GM19397 (cell line): ENCODE measurements around the gene TMEM26.
A peak's percentile ranks its signal among the peaks of the same experiment; 100 is the strongest.
"Not testable (repeated sequence)": the region's sequence is repeated elsewhere in the genome, so short reads cannot be mapped to it uniquely, and the experiment has no call there.

Experiments used
- ATAC-seq: cut with Tn5 transposase; IDR thresholded peaks from one replicate; pipeline ENCODE4 v1.9.1; 2021; ENCODE audit warnings: mild to moderate bottlenecking, moderate library complexity; ENCODE audit not compliant: unreplicated experiment

The TMEM26 gene

DNA sequence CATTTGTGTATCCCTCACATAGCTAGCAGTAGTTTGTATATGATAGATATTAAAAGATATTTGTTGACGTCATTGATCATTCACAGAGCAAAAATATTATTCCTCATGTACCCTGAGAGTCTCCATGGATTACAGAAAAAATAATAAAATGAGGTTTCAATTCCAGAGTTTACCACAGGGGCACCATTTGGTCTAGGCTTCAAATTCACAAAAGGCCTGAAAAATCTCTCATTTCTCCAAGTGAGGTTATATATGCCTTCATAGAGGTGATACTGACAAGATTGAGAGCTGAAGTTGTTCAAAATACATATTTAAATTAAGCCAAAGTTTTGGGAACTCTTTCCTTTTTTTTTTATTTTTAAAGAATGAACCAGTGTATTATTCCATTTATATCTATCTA lies 52.7 kb downstream of the TMEM26 start:
- ATAC-seq, result no peak

DNA sequence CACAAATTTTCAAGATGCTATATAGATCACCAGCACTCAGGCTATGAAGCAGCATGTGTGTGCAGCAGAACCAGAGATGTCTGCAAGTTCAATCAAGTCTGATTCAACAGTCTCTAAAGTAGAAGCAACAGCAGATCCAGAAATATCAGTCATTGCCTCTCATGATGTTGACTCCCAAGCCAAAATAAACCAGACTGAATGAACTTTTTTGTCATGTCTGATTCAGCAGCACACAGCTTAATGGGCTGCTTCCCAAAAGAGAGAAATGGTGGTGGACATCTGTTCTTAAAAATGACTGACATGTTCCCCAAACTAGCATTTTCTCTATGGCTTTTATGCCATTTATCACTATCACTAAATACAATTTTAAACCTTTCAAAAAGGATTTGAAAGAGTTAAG lies 53.8 kb downstream of the TMEM26 start:
- ATAC-seq, result no peak

DNA sequence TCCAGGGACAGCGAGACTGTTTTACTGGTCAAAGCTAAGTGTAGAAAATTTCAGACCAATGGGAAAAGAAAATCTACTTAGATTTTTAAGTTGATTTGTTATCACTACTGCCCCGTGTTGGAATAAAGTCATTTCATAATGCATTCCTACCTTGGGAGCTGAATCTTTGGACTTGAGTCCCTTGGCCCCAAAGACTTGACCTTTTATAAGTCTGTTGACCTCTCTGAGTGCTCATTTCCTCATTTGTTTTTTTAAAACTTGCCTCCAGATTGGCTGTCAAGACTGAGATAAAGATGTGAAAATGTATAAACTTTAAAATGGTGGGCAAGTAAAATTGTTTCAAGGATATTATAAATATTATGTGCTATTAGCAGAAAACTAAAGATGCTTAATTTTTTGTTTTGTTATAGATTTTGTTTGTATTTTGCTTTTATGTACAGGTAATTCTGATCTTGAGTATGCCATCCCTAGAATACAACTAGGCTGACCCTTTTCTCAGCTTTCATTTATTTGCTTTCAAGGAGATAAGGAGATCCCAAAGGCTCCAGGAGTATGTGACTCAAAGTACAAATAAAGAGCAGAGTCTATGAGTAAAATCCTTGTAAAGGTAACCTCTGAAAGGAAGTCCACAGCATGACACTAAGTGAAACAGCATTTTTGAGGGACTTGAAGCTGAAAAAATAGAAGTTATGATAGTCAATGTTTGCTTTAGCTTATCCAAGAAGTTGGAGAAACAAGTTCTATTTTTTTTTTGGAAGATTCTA lies 54.6 kb downstream of the TMEM26 start:
- ATAC-seq, result no peak

DNA sequence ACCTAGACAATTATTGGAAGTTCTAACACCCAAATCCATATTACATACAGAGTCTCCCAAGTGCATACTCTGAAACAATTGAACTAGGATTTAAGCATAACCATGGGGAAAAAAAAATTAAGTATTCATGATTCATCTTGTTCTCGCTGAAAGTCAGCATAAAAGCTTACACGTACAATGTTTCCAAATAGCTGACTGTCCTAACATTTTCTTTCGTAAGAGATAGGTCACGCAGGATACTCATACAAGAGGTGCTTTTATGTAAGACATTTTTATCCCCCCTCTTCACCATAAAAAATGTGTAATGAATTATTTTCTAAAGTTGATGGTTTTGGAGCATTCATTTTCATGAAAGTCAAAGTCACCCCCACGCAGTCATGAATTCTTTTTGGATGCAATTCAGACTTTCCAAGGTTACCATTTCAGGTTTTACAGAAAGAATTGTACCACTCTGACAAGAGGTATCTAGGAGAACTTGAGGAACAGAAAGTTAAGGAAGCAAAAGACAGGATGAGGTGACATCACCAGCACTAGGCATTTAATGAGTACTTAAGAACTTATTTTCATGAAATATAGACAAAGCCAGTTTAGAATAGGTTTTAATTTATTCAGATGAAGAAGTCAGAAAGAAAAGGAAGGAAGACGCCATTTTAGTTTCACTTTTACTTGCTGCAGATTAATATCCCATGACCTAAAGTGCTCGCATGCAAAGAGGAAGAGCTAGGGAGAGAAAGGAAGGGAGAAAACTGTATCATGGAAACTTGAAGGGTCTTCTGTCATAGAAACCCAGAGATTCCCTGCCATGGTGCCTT lies 55.8 kb downstream of the TMEM26 start:
- ATAC-seq, result no peak

DNA sequence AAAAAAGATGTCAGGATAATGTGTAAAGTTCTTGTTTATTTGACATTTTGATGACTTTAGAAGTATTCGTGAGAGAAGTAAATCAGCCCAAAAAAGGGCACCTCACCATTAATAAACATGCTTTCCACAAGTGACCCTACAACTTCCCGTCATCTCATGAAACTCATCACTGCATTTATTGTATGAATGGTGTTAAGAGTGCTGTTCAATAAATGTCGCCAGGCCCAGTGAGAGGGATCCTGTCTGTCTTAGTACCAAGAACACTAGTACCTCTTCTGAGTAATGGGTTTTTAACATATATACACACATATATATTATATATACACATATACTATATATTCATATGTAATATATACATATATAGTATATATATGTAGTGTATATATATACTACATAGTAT lies 61.9 kb downstream of the TMEM26 start:
- ATAC-seq, result peak; percentile 42

DNA sequence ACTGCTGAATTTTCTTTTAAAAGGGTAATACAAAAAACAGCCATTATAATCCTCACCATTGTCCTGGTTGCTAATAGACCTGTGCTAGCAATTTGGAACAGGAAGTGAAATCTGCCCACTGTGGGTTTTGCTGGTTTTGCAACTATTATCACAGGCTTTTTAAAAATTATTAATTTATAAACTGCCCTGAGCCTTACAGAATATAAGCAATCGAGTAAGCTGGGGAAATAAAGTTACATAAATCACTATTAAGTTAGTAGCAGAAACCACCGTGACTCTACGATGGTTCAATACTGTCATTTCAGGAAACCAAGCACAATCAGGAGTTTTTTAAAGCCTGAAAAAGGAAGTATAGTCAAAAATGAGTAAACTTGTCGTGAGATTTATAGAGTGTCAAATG lies 62.3 kb downstream of the TMEM26 start:
- peak; percentile 90 for ATAC-seq

DNA sequence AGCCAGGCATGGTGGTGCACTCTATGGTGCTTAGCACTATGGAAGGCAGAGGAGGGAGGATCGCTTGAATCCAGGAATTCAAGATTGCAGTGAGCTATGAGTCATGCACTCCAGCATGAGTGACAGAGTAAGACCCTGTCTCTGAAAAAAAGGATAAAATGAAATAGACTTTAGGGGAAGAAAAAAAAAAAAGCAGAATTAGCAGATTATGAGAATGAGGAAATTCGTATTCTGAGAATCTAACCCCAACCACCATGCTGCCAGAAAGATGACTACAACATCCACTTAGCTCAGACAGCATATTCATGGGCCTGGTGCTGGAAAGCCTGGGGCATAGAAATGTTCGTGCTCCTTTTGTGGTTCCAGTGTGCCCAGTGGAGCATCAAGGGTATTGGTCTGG lies 63.3 kb downstream of the TMEM26 start:
- ATAC-seq, result no peak

DNA sequence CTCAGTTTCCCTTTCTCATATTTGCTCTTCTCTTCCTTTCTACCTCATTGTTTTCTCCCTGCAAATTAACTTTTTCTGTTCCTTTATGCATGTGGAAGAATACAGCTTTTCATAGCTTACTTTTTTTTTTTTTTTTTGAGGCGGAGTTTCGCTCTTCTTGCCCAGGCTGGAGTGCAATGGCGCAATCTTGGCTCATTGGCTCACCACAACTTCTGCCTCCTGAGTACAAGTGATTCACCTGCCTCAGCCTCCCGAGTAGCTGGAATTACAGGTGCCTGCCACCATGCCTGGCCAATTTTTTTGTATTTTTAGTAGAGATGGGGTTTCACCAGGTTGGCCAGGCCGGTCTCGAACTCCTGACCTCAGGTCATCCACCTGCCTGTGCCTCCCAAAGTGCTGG lies 64.2 kb downstream of the TMEM26 start:
- ATAC-seq, result not testable (repeated sequence)

DNA sequence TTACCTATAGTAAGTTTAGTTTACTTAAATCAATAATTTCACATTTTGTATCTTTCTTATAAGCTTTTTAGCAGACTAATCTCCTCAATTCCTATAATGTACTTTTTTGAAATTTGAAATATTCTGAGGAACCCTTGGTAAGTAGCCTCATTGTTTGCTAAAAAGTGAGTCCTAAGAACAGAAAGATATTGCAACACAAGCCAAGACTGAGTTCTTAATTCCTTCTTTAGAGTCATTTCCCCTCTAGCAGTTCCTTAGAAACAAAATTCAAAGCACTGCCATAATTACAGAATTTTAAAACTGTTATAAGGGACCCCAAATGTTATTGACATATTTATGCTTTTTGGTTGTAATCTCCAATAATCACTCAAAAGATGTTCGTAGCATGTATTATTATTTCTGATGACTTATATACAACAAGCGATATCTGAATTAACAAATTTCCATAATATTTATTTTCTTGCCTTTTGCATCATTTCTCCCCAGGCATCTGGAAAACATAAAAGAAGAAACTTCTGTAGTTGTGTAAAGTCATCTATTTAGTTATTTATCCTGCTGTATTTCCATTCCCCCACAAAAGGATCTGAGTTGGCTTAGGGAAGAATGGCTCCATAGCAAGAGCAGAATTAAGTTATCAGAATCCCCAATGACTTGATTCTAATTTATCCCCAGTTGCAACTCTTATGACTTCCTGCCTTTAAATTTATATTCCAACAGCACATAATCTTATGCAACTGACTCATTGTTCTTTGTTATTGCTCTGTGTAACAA lies 67.8 kb downstream of the TMEM26 start:
- ATAC-seq, result no peak

DNA sequence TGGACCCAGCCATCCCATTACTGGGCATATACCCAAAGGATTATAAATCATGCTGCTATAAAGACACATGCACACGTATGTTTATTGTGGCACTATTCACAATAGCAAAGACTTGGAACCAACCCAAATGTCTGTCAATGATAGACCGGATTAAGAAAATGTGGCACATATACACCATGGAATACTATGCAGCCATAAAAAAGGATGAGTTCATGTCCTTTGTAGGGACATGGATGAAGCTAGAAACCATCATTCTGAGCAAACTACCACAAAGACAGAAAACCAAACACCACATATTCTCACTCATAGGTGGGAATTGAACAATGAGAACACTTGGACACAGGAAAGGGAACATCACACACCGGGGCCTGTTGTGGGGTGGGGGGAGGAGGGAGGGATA lies 72.0 kb downstream of the TMEM26 start:
- not testable (repeated sequence) for ATAC-seq

DNA sequence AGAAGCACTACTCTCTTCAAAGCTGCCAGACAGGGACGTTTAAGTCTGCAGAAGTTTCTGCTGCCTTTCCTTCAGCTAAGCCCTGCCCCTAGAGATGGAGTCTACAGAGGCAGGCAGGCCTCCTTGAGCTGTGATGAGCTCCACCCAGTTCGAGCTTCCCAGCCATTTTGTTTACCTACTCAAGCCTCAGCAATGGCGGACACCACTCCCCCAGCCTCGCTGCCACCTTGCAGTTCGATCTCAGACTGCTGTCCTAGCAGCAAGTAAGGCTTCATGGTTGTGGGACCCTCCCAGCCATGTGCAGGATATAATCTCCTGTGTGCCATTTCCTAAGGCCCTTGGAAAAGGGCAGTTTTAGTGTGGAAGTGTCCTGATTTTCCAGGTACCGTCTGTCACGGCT lies 74.3 kb downstream of the TMEM26 start:
- no peak for ATAC-seq

DNA sequence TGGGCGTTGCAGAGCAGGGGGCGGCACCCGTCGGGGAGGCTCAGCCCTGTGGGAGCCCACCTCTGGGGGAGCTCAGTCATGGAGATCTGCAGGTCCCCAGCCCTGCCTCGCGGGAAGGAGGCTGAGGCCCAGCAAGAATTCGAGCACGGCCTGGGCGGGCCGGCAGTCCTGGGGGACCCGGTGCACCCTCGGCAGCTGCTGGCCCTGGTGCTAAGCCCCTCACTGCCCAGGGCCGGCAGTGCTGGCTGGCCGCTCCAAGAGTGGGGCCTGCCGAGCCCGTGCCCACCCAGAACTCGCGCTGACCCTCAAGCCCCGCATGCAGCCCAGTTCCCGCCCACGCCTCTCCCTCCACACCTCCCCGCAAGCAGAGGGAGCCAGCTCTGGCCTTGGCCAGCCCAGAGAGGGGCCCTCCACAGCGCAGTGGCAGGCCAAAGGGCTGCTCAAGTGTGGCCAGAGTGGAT lies 76.2 kb downstream of the TMEM26 start:
- no peak for ATAC-seq

DNA sequence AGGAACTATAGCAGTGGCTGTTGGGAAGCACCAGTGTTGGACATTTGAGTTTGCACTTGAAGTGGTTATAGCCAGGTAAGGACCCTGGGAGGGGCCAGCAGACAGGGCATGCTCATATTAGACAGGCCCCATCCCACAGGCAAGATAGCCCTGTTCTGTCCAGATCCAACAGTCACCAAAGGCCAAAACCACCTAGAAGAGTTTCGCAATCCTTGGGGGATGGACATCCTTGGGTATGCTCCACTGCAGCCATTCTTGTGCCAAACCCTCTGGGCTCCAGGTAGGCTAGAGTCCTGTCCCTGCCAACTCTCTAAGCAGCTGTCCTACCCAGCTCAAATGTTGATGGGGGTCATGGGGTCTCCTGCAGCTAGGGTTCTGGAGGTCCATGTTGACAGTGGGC lies 76.8 kb downstream of the TMEM26 start:
- no peak for ATAC-seq

DNA sequence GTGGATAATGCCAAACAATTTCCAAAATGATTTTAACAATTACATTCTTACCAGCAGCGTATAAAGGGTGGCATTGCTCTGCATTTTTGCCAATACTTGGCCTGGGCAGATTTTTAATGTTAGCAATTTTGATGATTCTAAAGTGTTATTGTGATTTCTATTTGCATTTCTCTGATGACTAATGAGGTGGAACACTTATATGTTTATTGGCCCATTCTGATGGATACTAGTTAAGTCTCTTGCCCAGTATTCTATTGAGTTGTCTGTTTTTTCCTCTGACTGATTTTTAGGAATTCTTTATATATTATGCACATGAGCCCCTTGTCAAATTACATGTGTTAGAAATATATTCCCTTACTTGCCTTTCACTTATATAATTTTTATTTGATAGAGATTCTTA lies 86.8 kb downstream of the TMEM26 start:
- no peak for ATAC-seq

DNA sequence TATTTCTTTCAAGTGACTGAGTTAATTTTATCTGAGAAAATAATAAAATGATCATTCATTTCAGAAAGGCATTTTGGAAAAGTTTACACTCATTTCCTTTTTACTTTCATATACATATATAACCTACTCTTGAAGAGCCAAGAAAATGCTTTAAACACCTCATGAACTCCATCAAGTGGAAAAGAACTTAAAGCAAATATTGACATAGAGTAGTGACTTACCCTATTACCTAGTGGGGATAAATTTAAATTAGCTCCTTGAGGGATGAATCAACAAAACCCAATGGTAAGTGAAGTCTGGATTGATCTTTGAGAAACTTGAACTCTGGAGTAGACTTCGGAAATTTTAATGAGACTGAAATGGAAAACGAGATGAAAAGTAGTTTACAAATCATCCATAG lies 88.6 kb downstream of the TMEM26 start:
- ATAC-seq, result no peak

DNA sequence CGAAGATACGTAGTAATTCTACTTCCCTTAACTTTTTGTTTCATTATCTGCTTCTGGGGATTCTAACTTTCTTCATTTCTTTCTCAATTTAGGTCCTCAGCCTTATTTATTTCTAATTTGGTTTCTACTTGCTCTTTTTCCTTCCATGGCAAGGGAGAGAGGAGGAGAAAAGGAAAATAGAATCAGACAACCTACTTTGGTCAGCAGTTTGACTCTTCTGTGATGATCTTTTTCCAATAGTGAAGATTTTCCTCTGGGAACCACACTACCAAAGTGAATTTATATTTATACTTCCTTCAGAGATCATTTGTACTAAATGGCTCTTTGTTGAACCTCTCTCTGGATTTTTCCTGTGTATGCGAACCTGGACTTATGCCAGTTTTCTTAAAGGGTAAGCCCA lies 90.2 kb downstream of the TMEM26 start:
- ATAC-seq, result no peak

DNA sequence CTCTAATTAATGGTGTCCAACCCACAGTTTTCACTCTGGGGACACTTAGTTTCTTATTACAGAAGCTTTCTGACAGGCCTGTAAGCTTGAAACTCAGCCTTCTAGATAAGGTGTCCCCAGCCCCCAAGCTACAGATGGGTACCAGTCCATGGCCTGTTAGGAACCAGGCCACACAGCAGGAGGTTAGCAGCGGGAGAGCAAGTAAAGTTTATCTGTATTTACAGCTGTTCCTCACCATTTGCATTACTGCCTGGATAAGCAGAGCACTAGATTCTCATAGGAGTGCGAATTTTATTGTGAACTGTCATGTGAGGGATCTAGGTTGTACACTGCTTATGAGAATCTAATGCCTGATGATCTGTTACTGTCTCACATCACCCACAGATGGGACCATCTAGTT lies 93.7 kb downstream of the TMEM26 start:
- no peak for ATAC-seq

DNA sequence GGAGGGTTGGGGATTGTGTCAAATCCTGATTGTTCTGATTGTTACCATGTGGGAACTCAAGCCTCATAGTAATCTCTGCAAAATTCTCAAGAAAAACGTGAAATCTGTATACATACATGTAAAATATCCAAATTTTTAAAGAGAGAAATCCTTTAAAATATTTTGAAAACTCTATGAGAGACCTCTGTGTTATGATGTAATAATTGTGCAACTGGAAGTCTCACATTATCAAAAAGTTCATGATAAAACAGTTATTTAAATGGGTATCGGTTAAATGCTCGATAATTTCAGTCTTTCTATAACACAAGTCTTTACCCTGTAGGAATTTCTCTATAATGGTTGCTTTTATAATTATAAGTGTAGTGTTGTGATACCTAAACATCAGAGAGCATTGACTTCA lies 95.5 kb downstream of the TMEM26 start:
- ATAC-seq, result no peak
